Right lobe of liver (tissue), 6 donors: Measurements from ENCODE around the gene VKORC1L1. TPM values are rescaled to one million over a fixed set of nuclear protein-coding genes. Genes with fewer than 3 reads are reported as not detected.

ENCODE experiments used
- ATAC-seq, 4 donors: fragments of 200-7000 bp; cut with Tn5 transposase; one replicate each; pipeline ENCODE4 v1.9.1; 2020; ENCODE audit warnings: mild to moderate bottlenecking in 4 of 4, moderate library complexity in 4 of 4
- DNase-seq, 3 donors: peaks; one replicate each; pipeline ENCODE4 v3.0.0-alpha.2; 2020
- H3K27ac ChIP-seq, 3 donors: fragments of 200-600 bp; one replicate each; pipeline ENCODE4 v1.8.0; 2022
- H3K27me3 ChIP-seq, 2 donors: fragments of 200-600 bp; one replicate each; pipeline ENCODE4 v1.8.0; 2022
- H3K36me3 ChIP-seq, 4 donors: fragments of 200-600 bp; sonication (generic) in 1 of 4; one replicate each; pipeline versions ENCODE4 v1.5.1 to v1.8.0; 2017 to 2022; ENCODE audit warnings: control low read depth in 1 of 4
- H3K4me1 ChIP-seq, 4 donors: fragments of 200-600 bp; sonication (generic) in 1 of 4; one replicate each; pipeline versions ENCODE4 v1.5.1 to v1.8.0; 2017 to 2022; ENCODE audit warnings: control low read depth in 1 of 4
- H3K4me3 ChIP-seq, 3 donors: fragments of 200-600 bp; one replicate each; pipeline ENCODE4 v1.8.0; 2022
- H3K9me3 ChIP-seq, 4 donors: fragments of 200-600 bp; sonication (generic) in 1 of 4; one replicate each; pipeline versions ENCODE4 v1.5.1 to v1.8.0; 2017 to 2022; ENCODE audit warnings: control low read depth in 1 of 4
- CTCF ChIP-seq, 4 donors: fragments of 200-600 bp in 3 of 4; fragments of 450-650 bp in 1 of 4; IDR thresholded peaks; one replicate each; pipeline versions ENCODE4 v1.5.1 to v1.8.0; 2016 to 2022; ENCODE audit warnings: antibody characterized with exemption in 4 of 4, mild to moderate bottlenecking in 2 of 4
- POLR2A ChIP-seq: fragments of 450-650 bp; IDR thresholded peaks from one replicate; pipeline ENCODE4 v1.6.1; 2017; ENCODE audit warnings: antibody characterized with exemption, mild to moderate bottlenecking
- WGBS: methylation state at CpG from one replicate; pipeline ENCODE4 v1.1.6; 2018; ENCODE audit warnings: low coverage, low lambda C conversion rate; ENCODE audit not compliant: insufficient coverage; ENCODE audit errors: missing lambda C conversion rate; 5-methylcytosine and 5-hydroxymethylcytosine counted together
- intact Hi-C, 2 donors: fragments of 100-400 bp; cut with DNase I; formaldehyde crosslinking; loops; one replicate each; pipeline versions ENCODE4 v1.11.2 to v1.14.1; 2022
- total RNA-seq, 6 experiments: library from RNA; depleted of rRNA in 2 of 6; stranded (reverse); fragments of >200 nt in 2 of 6; fragmentation: NEBNext Ultra II Directional in 3 of 6; extraction: Animal tissue kit (Norgen Biotek cat#: 25700) in 3 of 6; gene quantifications; one replicate each; pipeline versions ENCODE4 v1.1.0 to v1.2.4, GENCODE V29; 2016 to 2023
- donor health status: DM: no; HTN: yes; CAD: no.
- donor health status: DM: no; HTN: no; CAD: no.
- donor health status: DM: no; HTN: no; CAD: no.
- donor health status: DM: no; HTN: yes; CAD: no.
- donor health status: DM: no; HTN: yes; CAD: no.

The VKORC1L1 gene
- total RNA-seq, 6 experiments from 2014 or later: 9.2 to 26.1 (median 13.2) TPM

DNA sequence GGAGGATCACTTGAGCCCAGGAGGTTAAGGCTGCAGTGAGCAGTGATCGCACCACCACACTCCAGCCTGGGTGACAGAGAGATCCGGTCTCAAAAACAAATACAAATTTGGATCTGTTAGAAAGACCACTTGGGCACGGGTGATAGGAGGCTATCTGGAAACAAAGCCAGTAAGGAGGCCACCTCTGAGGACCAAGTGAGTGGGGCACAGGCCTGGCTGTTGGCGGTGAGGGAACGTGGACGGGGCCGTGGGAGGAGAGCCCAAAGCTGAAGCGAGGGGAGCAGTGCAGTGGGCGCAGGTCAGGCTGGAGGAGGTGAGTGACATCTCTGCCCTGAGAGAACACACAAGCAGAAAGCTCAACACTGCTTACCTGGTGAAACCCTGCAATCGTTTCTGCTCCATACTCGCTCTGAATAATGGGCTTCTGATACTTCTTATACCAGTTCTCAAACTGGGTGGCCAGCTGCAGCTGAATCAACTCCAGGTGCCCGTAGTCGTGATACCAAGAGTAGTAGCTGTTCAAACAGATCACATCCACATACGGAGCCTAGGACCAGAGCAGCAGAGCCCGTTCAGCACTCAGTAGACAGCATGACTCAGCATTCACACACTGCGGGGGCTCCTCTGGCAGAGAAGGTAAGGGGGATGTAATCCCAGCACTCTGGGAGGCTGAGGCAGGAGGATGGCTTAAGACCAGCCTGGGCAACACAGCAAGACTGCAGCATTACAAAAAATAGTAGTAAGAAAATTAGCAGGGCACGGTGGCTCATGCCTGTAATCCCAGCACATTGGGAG lies 94.7 kb downstream of the VKORC1L1 start:
- TF ChIP-seq CTCF (IDR thresholded peaks at IDR 0.05) (no peak), POLR2A (no peak)
- H3K4me1 ChIP-seq: no peaks in the 10 kb centered on the region
- no peaks in the 10 kb centered on the region for H3K27me3 ChIP-seq
- no peak for DNase-seq
- H3K27ac ChIP-seq: no peak overlapping the region
- H3K9me3 ChIP-seq: no peaks in the 10 kb centered on the region
- no peak overlapping the region for H3K4me3 ChIP-seq
- peaks cover 0 to 88% (median 39%) of the 10 kb centered on the region in 4 donors for H3K36me3 ChIP-seq
- intact Hi-C loops: no loop called here
- WGBS: 97% methylated on average over 10 of the region's 17 CpGs
- ATAC-seq: peak in 1 of 4 donors; percentile 25

- Histone ChIP-seq H3K27me3 (no peaks in the 10 kb centered on the region), H3K4me1 (no peaks in the 10 kb centered on the region), H3K4me3 (no peak overlapping the region), H3K9me3 (no peaks in the 10 kb centered on the region), H3K36me3 (peaks cover 5 to 91% (median 44%) of the 10 kb centered on the region in 4 donors), H3K27ac (no peak overlapping the region)
- DNase-seq (no peak), ATAC-seq (no peak)
- WGBS: 84% methylated on average over 11 of the region's 26 CpGs
- intact Hi-C loops: no loop called here
- TF ChIP-seq POLR2A (no peak), CTCF (IDR thresholded peaks at IDR 0.05) (no peak)
These were observed 95.6 kb downstream of the VKORC1L1 start for GRCh38 chr7:65968256-65969185.

DNA sequence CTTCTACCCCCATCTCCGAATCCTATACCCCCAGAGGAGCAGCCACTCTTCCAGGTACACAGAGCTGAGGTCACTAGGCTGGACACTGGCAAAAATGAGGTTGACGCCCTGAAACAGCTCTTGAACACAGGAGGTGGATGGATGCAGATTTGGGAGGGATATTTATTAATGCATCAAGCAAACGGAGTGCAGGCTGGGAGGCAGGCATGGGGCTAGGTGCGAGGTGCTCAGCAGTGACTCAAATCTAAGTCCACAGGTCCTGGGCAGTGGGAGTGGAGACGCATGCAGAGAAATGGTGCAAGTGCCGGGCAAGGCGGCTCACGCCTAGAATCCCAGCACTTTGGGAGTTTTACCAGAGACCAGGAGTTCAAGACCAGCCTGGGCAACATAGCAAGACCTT lies 98.1 kb downstream of the VKORC1L1 start:
- no peak for TF ChIP-seq POLR2A
- TF ChIP-seq CTCF (IDR thresholded peaks at IDR 0.05): no peak
- intact Hi-C loops: no loop called here
- H3K27ac ChIP-seq: no peak overlapping the region
- no peaks in the 10 kb centered on the region for H3K27me3 ChIP-seq
- H3K4me3 ChIP-seq: no peak overlapping the region
- 89% methylated on average over 6 of the region's 8 CpGs for WGBS
- H3K4me1 ChIP-seq: no peaks in the 10 kb centered on the region
- no peaks in the 10 kb centered on the region for H3K9me3 ChIP-seq
- ATAC-seq: no peak
- DNase-seq: peak in 1 of 3 donors; percentile 28
- peaks cover 5 to 86% (median 43%) of the 10 kb centered on the region in 4 donors for H3K36me3 ChIP-seq

DNA sequence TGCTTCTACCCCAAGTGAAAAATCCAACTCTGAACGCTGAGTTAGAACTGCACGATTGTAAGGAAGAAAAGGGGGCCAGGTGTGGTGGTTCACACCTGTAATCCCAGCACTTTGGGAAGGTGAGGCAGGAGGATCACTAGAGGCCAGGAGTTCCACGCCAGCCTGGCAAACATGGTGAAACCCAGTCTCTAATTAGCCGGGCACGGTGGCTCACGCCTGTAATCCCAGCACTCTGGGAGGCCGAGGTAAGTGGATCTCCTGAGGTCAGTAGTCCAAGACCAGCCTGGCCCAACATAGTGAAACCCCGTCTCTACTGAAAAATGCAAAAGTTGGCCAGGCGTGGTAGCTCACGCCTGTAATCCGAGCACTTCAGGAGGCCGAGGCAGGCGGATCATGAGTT lies 100.1 kb downstream of the VKORC1L1 start:
- Histone ChIP-seq H3K36me3 (peaks cover 5 to 69% (median 33%) of the 10 kb centered on the region in 4 donors), H3K27me3 (no peaks in the 10 kb centered on the region), H3K27ac (no peak overlapping the region), H3K4me1 (no peaks in the 10 kb centered on the region), H3K9me3 (no peaks in the 10 kb centered on the region), H3K4me3 (no peak overlapping the region)
- intact Hi-C loops: no loop called here
- DNase-seq (peak in 1 of 3 donors; percentile 22), ATAC-seq (no peak)
- TF ChIP-seq POLR2A (no peak), CTCF (IDR thresholded peaks at IDR 0.05) (no peak)
- 89% methylated on average over 8 of the region's 13 CpGs for WGBS
